Measurements from ENCODE around the gene TMC1. TPM values are rescaled to one million over a fixed set of nuclear protein-coding genes. Genes with fewer than 3 reads are reported as not detected.

TMC1 gene
- total RNA-seq, 1 experiment from 2014 or later = 0.36 TPM

GRCh38 chr9:72874344-72874743 lies 352.9 kb downstream of the TMC1 start:
- ATAC-seq (no peak), DNase-seq (ENCODE audit: low read depth, low spot score) (no peak)
- intact Hi-C loops (cut with micrococcal nuclease; ENCODE audit: unreplicated experiment) (loop anchor here (5.0 kb wide), 1 partner anchor 208 kb away; no protein-coding TSS in a partner anchor), in situ Hi-C loops (cut with HindIII; ENCODE audit: low pct_unique_long_range_greater_than_20kb, low sequenced_read_pairs) (no loop called here)
- H3K4me1 ChIP-seq (ENCODE audit: control insufficient read depth, insufficient read depth, low read length) = no peaks in the 10 kb centered on the region
- CTCF ChIA-PET = no interaction called here
- H3K27ac ChIP-seq (ENCODE audit: low read length) = no peak overlapping the region
- POLR2A ChIA-PET = no interaction called here
- H3K9me3 ChIP-seq (ENCODE audit: control insufficient read depth, insufficient read depth, low read depth, low read length) = no peaks in the 10 kb centered on the region
- TF ChIP-seq TCF7L2 (IDR thresholded peaks at IDR 0.05; ENCODE audit: low read depth, low read length) (no peak), SIN3A (IDR thresholded peaks at IDR 0.05; ENCODE audit: borderline replicate concordance, insufficient read depth, low read depth, low read length) (no peak), POLR2AphosphoS5 (IDR thresholded peaks at IDR 0.05; ENCODE audit: low read depth, low read length) (no peak), CTCF (IDR thresholded peaks at IDR 0.05) (no peak)
- TF ChIP-seq, protein P1, sequence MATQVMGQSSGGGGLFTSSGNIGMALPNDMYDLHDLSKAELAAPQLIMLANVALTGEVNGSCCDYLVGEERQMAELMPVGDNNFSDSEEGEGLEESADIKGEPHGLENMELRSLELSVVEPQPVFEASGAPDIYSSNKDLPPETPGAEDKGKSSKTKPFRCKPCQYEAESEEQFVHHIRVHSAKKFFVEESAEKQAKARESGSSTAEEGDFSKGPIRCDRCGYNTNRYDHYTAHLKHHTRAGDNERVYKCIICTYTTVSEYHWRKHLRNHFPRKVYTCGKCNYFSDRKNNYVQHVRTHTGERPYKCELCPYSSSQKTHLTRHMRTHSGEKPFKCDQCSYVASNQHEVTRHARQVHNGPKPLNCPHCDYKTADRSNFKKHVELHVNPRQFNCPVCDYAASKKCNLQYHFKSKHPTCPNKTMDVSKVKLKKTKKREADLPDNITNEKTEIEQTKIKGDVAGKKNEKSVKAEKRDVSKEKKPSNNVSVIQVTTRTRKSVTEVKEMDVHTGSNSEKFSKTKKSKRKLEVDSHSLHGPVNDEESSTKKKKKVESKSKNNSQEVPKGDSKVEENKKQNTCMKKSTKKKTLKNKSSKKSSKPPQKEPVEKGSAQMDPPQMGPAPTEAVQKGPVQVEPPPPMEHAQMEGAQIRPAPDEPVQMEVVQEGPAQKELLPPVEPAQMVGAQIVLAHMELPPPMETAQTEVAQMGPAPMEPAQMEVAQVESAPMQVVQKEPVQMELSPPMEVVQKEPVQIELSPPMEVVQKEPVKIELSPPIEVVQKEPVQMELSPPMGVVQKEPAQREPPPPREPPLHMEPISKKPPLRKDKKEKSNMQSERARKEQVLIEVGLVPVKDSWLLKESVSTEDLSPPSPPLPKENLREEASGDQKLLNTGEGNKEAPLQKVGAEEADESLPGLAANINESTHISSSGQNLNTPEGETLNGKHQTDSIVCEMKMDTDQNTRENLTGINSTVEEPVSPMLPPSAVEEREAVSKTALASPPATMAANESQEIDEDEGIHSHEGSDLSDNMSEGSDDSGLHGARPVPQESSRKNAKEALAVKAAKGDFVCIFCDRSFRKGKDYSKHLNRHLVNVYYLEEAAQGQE (IDR thresholded peaks at IDR 0.05; ENCODE audit: insufficient read depth in 1 of 2, low read depth in 2 of 2, low read length in 1 of 2) = no peak
- no peaks in the 10 kb centered on the region for H3K27me3 ChIP-seq (ENCODE audit: control insufficient read depth, insufficient read depth, low read length)
- H3K36me3 ChIP-seq (ENCODE audit: control insufficient read depth, insufficient read depth, low read length) = no peaks in the 10 kb centered on the region
- H3K4me3 ChIP-seq (ENCODE audit: low read depth in 2 of 2, low read length in 2 of 2) = no peak overlapping the region
- BruUV-seq (replicated peaks) = no TSS peak

GRCh38 chr9:72875221-72875620 lies 353.8 kb downstream of the TMC1 start:
- BruUV-seq (replicated peaks) = no TSS peak
- Histone ChIP-seq H3K36me3 (ENCODE audit: control insufficient read depth, insufficient read depth, low read length) (no peaks in the 10 kb centered on the region), H3K4me3 (ENCODE audit: low read depth in 2 of 2, low read length in 2 of 2) (no peak overlapping the region), H3K27ac (ENCODE audit: low read length) (no peak overlapping the region), H3K4me1 (ENCODE audit: control insufficient read depth, insufficient read depth, low read length) (no peaks in the 10 kb centered on the region), H3K27me3 (ENCODE audit: control insufficient read depth, insufficient read depth, low read length) (no peaks in the 10 kb centered on the region), H3K9me3 (ENCODE audit: control insufficient read depth, insufficient read depth, low read depth, low read length) (no peaks in the 10 kb centered on the region)
- CTCF ChIA-PET = no interaction called here
- DNase-seq (ENCODE audit: low read depth, low spot score) = no peak
- intact Hi-C loops (cut with micrococcal nuclease; ENCODE audit: unreplicated experiment) = no loop called here
- no peak for ATAC-seq
- POLR2A ChIA-PET = no interaction called here
- TF ChIP-seq, protein P1 (IDR thresholded peaks at IDR 0.05; ENCODE audit: insufficient read depth in 1 of 2, low read depth in 2 of 2, low read length in 1 of 2) = no peak
- TF ChIP-seq TCF7L2 (IDR thresholded peaks at IDR 0.05; ENCODE audit: low read depth, low read length) (no peak), CTCF (IDR thresholded peaks at IDR 0.05) (no peak), POLR2AphosphoS5 (IDR thresholded peaks at IDR 0.05; ENCODE audit: low read depth, low read length) (no peak), SIN3A (IDR thresholded peaks at IDR 0.05; ENCODE audit: borderline replicate concordance, insufficient read depth, low read depth, low read length) (no peak)
- in situ Hi-C loops (cut with HindIII; ENCODE audit: low pct_unique_long_range_greater_than_20kb, low sequenced_read_pairs) = no loop called here

Measured in Panc1 (cell line).